Ureter (tissue), 1 donor: ENCODE results near the gene SCMH1. TPM values are rescaled to one million over a fixed set of nuclear protein-coding genes. Genes with fewer than 3 reads are reported as not detected.
A peak's percentile ranks its signal among the peaks of the same experiment; 100 is the strongest.

Experiments
- DNase-seq: peaks from one replicate; pipeline ENCODE4 v3.0.0-alpha.2; 2020; ENCODE audit warnings: low spot score
- total RNA-seq: library from RNA; stranded (reverse); gene quantifications from one replicate; pipeline ENCODE4 v1.2.4, GENCODE V29; 2023
- donor health status: DM: yes; HTN: yes; CAD: no.

SCMH1 gene
- total RNA-seq, 1 donor from 2014 or later, result 78.4 TPM

- DNase-seq, result no peak
Measured at GRCh38 chr1:41097105-41097504, 145.0 kb downstream of the SCMH1 start.

- DNase-seq, result no peak
Measured at GRCh38 chr1:41093826-41094225, 148.3 kb downstream of the SCMH1 start.

- DNase-seq, result no peak
Measured at GRCh38 chr1:41086921-41087320, 155.2 kb downstream of the SCMH1 start.

GRCh38 chr1:41078616-41079015, 163.5 kb downstream of the SCMH1 start:
- DNase-seq, result no peak

GRCh38 chr1:41078193-41078592, 163.9 kb downstream of the SCMH1 start:
- DNase-seq, result no peak

- no peak for DNase-seq
Measured at GRCh38 chr1:41073971-41074370, 168.1 kb downstream of the SCMH1 start.

GRCh38 chr1:41072051-41072450, 170.1 kb downstream of the SCMH1 start:
- DNase-seq, result no peak

GRCh38 chr1:41056907-41057306, 185.2 kb downstream of the SCMH1 start:
- DNase-seq, result no peak

GRCh38 chr1:41053316-41053715, 188.8 kb downstream of the SCMH1 start:
- no peak for DNase-seq

- no peak for DNase-seq
Measured at GRCh38 chr1:41051022-41051421, 191.1 kb downstream of the SCMH1 start.

GRCh38 chr1:41048540-41048939, 193.6 kb downstream of the SCMH1 start:
- no peak for DNase-seq

GRCh38 chr1:41046347-41046775, 195.7 kb downstream of the SCMH1 start:
- peak; percentile 69 for DNase-seq

- peak; percentile 87 for DNase-seq
Measured at GRCh38 chr1:41045740-41046139, 196.4 kb downstream of the SCMH1 start.

GRCh38 chr1:41044187-41044586, 197.9 kb downstream of the SCMH1 start:
- no peak for DNase-seq

- no peak for DNase-seq
Measured at GRCh38 chr1:41041614-41042270, 200.4 kb downstream of the SCMH1 start.

- no peak for DNase-seq
Measured at GRCh38 chr1:41038110-41038509, 204.0 kb downstream of the SCMH1 start.

- DNase-seq, result no peak
Measured at GRCh38 chr1:41037116-41037903, 204.8 kb downstream of the SCMH1 start.

GRCh38 chr1:41033272-41033671, 208.8 kb downstream of the SCMH1 start:
- no peak for DNase-seq

GRCh38 chr1:41032147-41032546, 210.0 kb downstream of the SCMH1 start:
- no peak for DNase-seq

GRCh38 chr1:41030872-41031616, 211.1 kb downstream of the SCMH1 start:
- no peak for DNase-seq

GRCh38 chr1:41028034-41028642, 214.0 kb downstream of the SCMH1 start:
- no peak for DNase-seq
